GDM1 (cell line): ENCODE results near the gene SSH2.
"Not testable (repeated sequence)": the region's sequence is repeated elsewhere in the genome, so short reads cannot be mapped to it uniquely, and the experiment has no call there.

Source experiments
- DNase-seq: peaks from one replicate; lab custom pipeline; 2025; lab: John Stamatoyannopoulos, UW

The SSH2 gene

GRCh38 chr17:29709866-29710519, 220.0 kb downstream of the SSH2 start:
- no peak for DNase-seq

GRCh38 chr17:29707212-29707571, 222.8 kb downstream of the SSH2 start:
- DNase-seq, result no peak

DNA sequence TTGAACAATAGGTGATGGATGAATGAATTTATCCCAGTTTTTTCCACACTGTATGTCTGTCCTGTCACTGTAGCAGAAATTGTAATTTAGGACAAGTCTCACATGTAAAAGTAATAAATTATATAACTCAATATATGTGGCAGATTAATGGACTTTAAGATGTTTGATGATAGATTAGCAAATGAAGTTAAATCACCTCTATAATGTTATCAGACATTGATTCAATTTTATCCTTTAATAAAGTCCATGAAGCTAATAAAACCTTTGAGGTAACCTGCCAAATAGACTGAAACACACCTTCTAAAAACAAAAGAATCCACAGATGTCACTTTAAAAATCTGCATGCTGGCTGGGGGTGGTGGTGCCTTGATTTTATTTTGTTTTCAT, 224.0 kb downstream of the SSH2 start:
- DNase-seq, result no peak

- DNase-seq, result no peak
Observed at GRCh38 chr17:29705386-29705785, 224.6 kb downstream of the SSH2 start.

DNA sequence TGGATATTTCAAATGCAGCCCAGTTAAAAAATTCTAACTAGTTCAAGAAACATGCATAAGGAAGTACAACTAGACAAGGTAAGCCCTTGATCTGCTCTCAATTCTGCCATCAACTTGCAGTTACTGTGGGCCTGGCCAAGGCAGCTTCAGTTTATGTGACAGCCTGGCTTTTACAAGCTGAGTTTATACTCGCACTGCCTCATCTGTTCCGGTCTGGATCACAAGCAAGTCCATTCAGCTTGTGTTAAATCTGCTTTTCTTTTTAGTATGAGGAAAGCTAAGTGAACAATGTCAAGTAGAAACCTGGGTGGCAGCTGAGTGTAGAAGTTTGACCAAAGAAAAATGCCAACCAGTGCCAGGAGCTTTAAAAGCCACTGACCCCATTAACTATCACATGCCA, 230.7 kb downstream of the SSH2 start:
- no peak for DNase-seq

DNA sequence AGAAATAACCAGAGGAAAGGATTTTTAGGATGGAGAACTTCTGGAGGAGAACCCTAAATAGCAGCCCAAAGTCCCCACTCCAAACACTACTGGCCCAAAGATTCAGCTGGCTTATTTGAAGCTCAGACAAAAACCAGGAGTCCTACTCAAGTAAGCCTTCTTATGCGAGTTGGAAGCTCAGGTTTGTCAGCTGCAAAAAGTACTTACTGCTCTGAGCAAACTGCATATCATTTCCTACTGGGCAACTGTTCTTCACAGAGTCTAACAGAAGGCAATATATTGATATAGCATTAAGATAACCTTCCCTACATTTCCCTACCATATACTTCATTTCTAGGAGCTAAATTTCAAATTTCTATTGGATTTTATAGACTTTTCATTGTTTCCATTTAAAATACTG, 231.2 kb downstream of the SSH2 start:
- no peak for DNase-seq

DNA sequence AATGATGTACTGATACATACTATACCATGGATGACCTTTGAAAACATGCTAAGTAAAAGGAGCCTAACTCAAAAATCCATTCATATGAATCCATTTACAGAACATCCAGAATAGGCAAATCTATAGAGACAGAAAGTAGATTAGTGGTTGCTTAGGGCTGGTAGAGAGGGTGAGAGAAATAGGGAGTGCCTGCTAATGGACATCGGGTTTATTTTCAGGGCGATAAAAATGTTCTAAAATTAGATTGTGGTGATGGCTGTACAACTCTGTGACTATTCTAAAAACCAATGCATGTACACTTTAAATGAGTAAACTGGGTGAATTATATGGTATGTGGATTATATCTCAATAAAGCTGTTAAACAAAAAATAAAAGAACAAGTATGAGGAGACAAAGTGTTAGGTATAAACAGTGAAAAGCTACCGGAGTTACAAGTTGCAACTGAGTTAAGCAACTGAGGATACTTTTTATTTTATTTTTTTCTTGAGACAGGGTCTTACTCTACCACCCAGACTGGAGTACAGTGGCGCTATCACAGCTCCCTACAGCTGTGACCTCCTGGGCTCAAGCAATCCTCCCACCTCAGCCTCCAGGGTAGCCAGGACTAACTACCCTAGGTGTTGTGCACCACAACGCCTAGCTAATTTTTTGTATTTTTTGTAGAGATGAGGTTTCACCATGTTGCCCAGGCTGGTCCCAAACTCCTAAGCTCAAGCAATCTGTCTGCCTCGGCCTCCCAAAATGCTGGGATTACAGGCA, 231.8 kb downstream of the SSH2 start:
- DNase-seq, result no peak

GRCh38 chr17:29697371-29697770, 232.7 kb downstream of the SSH2 start:
- no peak for DNase-seq

DNA sequence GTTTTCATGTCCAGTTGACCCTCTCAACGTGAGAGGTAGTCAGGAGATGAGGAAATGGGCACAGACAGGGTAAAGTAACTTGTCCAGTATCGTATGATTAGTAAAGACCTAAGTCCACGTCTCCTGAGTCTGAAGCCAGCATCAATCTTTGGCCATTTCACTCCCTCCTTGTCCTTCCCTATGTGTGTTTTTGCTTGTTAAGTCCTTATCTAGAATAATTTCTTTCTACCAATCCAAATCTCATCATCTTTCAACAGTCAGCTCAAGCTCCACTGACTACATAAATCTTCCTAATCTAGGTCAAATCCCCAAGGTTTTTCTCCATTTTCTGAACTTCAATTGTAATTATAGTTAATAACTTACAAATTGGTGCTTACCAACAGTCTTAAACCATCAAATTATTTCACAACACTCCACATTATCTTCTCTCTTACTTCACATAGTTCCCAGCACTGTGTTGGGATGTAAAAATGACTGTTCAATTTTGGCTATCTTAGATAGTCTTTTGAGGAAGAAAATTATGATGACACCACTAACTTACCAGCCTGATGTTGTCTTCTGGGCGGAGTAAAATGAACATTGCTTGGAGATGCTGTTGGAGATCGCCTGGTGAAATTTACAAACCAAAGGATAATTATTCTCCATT, 235.0 kb downstream of the SSH2 start:
- no peak for DNase-seq

- DNase-seq, result no peak
Observed at GRCh38 chr17:29693751-29694150, 236.3 kb downstream of the SSH2 start.

GRCh38 chr17:29687596-29687995, 242.4 kb downstream of the SSH2 start:
- no peak for DNase-seq

DNA sequence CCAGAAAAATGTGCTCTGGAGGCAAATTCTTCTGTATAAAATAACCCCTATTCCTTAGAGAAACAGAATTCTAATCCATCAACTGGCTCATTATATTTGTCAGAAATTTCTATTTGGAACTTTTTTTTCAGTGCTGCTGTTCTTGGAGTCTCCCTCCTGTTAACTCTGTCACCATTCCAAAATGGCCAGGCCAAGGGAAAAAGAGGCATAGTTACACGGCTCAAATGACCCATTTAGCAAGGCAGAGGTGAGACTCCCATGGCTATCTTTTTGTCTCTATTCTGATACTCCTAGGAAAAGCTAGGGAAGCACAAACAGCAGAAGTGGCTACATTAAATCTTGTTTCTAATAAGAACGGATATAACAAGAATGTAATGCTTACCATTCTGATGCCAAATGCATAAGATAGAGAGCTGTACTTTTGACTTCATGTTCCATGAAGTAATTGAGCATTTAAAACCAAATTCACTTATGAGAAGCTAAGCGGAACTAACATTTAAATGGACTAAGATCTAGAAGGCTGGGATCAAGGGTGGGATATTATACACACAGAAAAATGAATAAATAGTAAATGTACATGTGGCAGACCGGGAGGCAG, 242.9 kb downstream of the SSH2 start:
- DNase-seq, result no peak

GRCh38 chr17:29683481-29683880, 246.5 kb downstream of the SSH2 start:
- DNase-seq, result no peak

- DNase-seq, result no peak
Observed at GRCh38 chr17:29682987-29683386, 247.0 kb downstream of the SSH2 start.

DNA sequence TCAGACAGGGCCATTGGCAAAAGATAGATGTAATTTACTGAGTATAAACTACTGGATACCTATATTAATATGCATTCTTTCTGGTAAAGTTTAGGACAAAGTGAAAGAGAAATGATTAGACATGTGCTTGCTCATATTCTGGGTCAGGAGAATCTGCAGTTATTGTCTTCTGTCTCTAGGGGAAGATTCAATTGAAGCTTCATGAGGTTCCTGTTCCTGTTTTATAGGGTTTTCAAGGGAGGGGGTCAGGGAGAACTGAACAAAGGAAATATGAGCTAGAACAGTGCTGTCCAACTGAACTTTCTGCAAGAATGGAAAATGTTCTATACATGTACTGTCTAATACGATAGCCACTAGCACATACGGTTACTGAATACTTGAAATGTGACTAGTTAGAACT, 248.0 kb downstream of the SSH2 start:
- peak; percentile 27 for DNase-seq

DNA sequence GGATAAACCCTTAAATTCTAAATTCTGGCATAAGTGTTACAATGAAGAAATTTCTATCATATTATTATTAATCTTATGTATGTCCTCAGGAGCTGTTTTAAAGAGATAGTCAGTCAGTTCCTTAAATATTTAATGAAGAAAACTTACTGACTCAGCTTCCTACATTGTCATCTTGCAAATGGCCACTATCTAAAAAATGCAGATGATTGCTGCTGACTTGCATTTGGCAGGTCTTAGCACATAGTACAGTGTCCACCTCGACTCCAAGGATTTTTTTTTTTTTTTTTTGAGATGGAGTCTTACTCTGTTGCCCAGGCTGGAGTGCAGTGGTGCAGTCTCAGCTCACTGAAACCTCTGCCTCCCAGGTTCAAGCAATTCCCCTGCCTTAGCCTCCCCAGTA, 252.2 kb downstream of the SSH2 start:
- no peak for DNase-seq

- DNase-seq, result no peak
Observed at GRCh38 chr17:29677221-29677791, 252.7 kb downstream of the SSH2 start.

- not testable (repeated sequence) for DNase-seq
Observed at GRCh38 chr17:29675961-29676360, 254.1 kb downstream of the SSH2 start.

- DNase-seq, result peak; percentile 50
Observed at GRCh38 chr17:29674281-29674680, 255.7 kb downstream of the SSH2 start.

DNA sequence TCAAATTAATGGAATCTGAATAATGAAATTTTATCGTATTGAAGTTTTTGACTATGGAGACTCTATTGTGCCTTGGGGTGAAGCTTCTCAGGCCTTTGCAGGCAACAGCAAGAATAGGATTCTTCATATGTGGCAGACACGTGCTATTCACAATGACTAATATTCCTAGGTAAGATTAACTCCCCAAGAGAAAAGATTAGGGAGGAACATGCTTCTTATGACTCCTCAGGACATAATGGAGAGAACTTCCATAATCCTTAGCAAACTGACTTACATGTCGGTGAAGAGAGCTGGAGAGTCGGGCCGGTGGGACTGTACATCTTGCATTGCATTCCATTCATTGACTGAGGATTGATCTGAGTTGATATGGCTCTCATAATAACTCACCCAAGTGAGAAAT, 258.4 kb downstream of the SSH2 start:
- no peak for DNase-seq

DNA sequence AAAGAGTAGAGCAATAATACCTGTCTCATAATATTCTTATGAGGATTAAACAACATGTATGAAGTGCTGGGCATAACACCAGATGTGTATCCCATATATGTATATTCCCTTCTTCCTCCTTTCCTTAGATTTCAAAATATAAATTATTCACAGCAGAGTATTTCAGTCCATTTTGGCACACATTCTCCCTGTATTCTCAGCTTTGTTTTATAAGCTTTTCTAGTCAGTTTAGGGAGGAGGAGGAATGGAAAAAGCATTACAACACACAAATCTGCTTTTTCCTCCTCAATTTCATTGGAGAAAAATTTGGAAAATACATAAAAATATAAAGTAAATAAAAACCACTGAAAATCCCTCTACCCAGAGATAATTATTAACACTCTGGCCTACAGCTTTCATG, 260.8 kb downstream of the SSH2 start:
- DNase-seq, result no peak

GRCh38 chr17:29667969-29668368, 262.1 kb downstream of the SSH2 start:
- no peak for DNase-seq

- no peak for DNase-seq
Observed at GRCh38 chr17:29665481-29665810, 264.6 kb downstream of the SSH2 start.
